Nephron (organoid): Measurements from ENCODE around the gene LENEP.
A peak's percentile ranks its signal among the peaks of the same experiment; 100 is the strongest.

Experiments
- H3K27ac Mint-ChIP-seq, 3 experiments: 2 replicates each; pipeline ENCODE4 v1.8.0; 2020; ENCODE audit warnings: mixed read lengths in 3 of 3, mild to moderate bottlenecking in 2 of 3, moderate library complexity in 1 of 3
- H3K27me3 Mint-ChIP-seq: 2 replicates; pipeline ENCODE4 v1.8.0; 2021; ENCODE audit warnings: low read depth, mild to moderate bottlenecking, moderate library complexity, mixed read lengths
- H3K36me3 Mint-ChIP-seq: 2 replicates; pipeline ENCODE4 v1.8.0; 2020; ENCODE audit warnings: low read depth, mixed read lengths
- H3K4me1 Mint-ChIP-seq: 2 replicates; pipeline ENCODE4 v1.8.0; 2020; ENCODE audit warnings: mixed read lengths
- H3K4me3 Mint-ChIP-seq, 3 experiments: 2 replicates each; pipeline ENCODE4 v1.8.0; 2020; ENCODE audit warnings: mild to moderate bottlenecking in 3 of 3, mixed read lengths in 3 of 3, moderate library complexity in 2 of 3
- H3K9me3 Mint-ChIP-seq: 2 replicates; pipeline ENCODE4 v1.8.0; 2020; ENCODE audit warnings: mixed read lengths
- TF ChIP-seq, protein P1 (sequence below), 3 experiments: fragments of 200-600 bp; sonication (generic); IDR thresholded peaks; one replicate each; pipeline ENCODE4 v1.5.0; 2021; ENCODE audit warnings: antibody characterized with exemption in 3 of 3; ENCODE audit not compliant: unreplicated experiment in 3 of 3

Gene LENEP

DNA sequence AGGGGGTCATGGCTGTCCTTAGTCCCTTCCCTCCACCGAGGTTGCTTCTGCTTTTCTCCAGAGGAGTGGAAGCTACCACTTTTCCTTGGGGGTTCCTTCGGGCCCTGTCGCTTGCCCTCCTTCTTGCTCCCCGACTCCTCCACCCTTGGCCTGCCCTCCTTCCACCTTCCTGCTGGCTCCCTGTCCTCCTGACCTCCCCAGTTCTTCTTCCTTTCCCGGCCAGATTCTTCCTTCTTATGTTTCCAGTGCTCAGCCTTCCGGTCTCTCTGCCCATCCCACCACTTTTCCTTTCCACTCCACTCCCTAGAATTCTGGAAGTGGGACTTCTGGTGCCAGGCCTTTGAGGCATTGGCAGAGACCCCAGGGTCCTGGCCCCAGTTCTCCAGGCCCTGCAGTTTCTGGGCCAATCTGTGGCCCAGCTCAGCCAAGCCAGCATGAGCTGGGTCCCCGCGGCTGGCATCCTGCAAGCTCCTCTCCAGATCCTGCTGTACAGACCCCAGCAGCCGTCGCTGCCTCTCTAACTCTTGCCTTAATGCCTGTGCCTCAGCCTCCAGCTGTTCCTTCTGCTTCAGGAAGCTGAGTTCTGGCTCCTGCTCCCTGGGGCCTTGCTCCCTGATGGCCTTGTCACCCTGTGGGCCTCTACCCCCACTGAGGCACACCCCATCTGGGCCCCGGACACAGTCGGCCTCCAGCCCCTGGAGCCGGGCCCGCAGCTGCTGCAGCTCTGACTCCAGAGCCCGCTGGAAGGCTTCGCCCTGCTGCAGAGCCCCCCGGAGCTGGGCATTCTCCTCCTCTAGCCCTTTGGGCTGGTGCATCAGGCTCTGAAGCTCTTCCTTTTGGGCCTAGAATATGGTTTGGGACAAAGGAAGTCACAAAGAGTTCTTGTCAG lies 47.2 kb upstream of the LENEP start:
- H3K4me3 Mint-ChIP-seq: no peak overlapping the region

DNA sequence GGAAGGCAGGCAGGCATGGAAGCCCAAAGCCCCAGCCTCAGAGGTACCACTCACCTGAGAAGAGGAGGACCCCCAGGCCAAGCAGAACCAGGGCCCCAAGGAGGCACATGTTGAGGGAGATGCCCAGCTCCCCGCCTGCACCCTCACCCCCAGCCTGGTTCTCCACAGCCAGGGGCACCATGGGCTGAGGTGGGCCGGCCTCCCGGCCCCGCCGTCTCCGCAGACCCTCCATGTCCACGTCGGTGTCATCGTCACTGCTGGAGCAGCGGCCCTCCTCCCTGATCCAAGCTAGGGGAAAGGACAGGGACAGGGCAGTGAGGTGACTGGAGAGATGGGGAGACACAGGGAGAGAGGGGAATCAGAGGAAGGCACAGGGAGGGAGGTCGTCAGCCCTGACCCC lies 45.3 kb upstream of the LENEP start:
- TF ChIP-seq, protein P1, sequence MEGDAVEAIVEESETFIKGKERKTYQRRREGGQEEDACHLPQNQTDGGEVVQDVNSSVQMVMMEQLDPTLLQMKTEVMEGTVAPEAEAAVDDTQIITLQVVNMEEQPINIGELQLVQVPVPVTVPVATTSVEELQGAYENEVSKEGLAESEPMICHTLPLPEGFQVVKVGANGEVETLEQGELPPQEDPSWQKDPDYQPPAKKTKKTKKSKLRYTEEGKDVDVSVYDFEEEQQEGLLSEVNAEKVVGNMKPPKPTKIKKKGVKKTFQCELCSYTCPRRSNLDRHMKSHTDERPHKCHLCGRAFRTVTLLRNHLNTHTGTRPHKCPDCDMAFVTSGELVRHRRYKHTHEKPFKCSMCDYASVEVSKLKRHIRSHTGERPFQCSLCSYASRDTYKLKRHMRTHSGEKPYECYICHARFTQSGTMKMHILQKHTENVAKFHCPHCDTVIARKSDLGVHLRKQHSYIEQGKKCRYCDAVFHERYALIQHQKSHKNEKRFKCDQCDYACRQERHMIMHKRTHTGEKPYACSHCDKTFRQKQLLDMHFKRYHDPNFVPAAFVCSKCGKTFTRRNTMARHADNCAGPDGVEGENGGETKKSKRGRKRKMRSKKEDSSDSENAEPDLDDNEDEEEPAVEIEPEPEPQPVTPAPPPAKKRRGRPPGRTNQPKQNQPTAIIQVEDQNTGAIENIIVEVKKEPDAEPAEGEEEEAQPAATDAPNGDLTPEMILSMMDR (IDR thresholded peaks at IDR 0.05; ENCODE audit: unreplicated experiment in 3 of 3): no peak
- Mint-ChIP-seq H3K36me3 (peaks cover 16% of the 10 kb centered on the region), H3K9me3 (no peaks in the 10 kb centered on the region), H3K27ac (no peak overlapping the region), H3K27me3 (no peaks in the 10 kb centered on the region), H3K4me1 (peaks cover 35% of the 10 kb centered on the region), H3K4me3 (no peak overlapping the region)

More for the DNA sequence above, 47.2 kb upstream of the LENEP start:
- H3K27me3 Mint-ChIP-seq: no peaks in the 10 kb centered on the region
- TF ChIP-seq, protein P1 (IDR thresholded peaks at IDR 0.05; ENCODE audit: unreplicated experiment in 3 of 3): no peak
- no peaks in the 10 kb centered on the region for H3K9me3 Mint-ChIP-seq
- H3K27ac Mint-ChIP-seq: peak overlapping the region in 2 of 3 experiments; percentile 5 to 20
- H3K4me1 Mint-ChIP-seq: peaks cover 22% of the 10 kb centered on the region
- peaks cover 16% of the 10 kb centered on the region for H3K36me3 Mint-ChIP-seq

DNA sequence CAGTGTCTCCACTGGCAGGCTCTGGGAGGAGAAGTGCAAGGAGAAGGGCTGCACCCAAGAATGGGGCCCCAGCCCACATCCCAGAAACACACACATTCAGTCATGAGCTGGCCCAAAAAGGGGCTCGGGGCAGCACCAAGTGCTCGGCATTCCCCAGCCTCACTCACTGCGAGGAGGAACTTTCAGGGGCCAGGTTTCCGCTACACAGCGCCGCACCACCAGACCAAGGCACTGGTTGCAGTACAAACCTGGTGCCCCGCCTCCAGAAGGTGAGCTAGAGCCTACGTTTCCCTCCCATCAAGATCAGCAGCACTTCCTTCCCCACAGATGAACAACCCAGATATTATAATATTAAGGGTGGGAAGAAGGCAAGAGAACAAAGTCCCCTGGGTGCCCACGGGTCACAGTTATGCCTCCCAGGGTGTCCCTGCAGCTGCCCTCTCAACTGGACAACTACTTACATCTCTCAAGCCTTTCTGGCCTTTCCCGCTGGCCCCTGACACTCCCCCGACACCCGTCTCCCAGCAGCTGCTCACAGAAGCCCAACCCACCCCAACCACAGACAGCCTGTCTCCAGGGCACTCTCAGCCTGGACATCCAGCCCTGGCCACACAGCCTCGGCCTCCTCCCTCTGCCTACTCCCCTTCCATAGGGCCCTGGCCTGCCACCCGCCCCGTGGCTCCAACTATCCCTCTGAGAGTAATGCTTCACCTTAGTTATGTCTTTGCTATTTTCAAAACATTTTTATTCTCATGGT lies 41.3 kb upstream of the LENEP start:
- Mint-ChIP-seq H3K4me1 (peaks cover 51% of the 10 kb centered on the region), H3K4me3 (peak overlapping the region; percentile 12 to 46 (median 39)), H3K27ac (peak overlapping the region; percentile 21 to 86 (median 84)), H3K27me3 (no peaks in the 10 kb centered on the region), H3K9me3 (no peaks in the 10 kb centered on the region), H3K36me3 (peaks cover 12% of the 10 kb centered on the region)
- TF ChIP-seq, protein P1 (IDR thresholded peaks at IDR 0.05; ENCODE audit: unreplicated experiment in 3 of 3): no peak

DNA sequence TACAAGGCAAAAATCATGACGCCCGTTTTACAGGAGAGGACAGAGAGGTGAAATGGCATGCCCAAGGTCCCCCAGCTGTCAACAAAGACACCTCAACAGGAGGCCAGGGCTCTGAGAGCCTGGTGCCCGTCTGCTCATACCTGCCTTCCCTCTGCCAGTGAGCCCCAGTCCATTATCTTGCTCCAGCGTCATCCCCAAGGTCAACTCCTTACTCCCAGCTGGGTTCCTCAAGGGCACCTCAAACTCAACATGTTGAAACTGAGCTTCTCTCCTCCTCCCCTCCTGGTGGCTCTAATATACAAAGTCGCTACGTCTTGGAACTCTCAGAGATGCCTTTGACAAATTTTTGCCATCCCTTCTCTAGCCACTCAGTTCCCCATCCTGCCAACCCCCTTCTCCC lies 40.7 kb upstream of the LENEP start:
- Mint-ChIP-seq H3K4me1 (peaks cover 57% of the 10 kb centered on the region), H3K36me3 (peaks cover 12% of the 10 kb centered on the region), H3K27ac (peak overlapping the region; percentile 21 to 86 (median 84)), H3K27me3 (no peaks in the 10 kb centered on the region), H3K4me3 (peak overlapping the region; percentile 12 to 46 (median 39)), H3K9me3 (no peaks in the 10 kb centered on the region)
- TF ChIP-seq, protein P1 (IDR thresholded peaks at IDR 0.05; ENCODE audit: unreplicated experiment in 3 of 3): no peak

DNA sequence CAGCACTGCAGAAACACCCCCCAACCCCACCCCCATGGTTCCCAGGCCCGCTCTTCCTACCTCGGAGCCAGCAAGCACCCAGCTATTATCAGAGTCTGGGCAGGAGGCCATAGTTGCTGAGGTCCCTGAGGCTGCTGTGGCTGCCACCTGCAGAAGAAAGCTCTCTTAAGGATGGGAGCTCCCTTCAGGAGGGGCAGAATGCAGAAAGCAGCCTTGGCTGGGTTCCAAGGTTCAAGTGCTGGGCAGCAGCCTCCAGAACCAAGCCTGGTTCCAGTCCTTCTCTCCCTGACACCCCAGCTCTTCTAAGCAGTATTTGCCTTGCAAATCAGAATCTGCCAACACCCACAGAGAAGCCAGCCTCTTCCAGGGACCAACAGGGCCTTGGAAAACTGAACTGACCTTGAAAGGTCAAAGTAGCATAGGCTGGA lies 39.8 kb upstream of the LENEP start:
- Mint-ChIP-seq H3K36me3 (peaks cover 17% of the 10 kb centered on the region), H3K9me3 (no peaks in the 10 kb centered on the region), H3K27me3 (no peaks in the 10 kb centered on the region), H3K4me3 (peak overlapping the region in 2 of 3 experiments; percentile 90 to 91), H3K27ac (peak overlapping the region in 1 of 3 experiments; percentile 98), H3K4me1 (peaks cover 66% of the 10 kb centered on the region)
- TF ChIP-seq, protein P1 (IDR thresholded peaks at IDR 0.05; ENCODE audit: unreplicated experiment in 3 of 3): no peak
